Measurements from ENCODE around the gene BTD. TPM values are rescaled to one million over a fixed set of nuclear protein-coding genes. Genes with fewer than 3 reads are reported as not detected.

Gene BTD
- polyA plus RNA-seq, 1 donor (not counting 4 experiments of a cell fraction or from before 2014, with no cell fraction given) = 12.0 TPM

GRCh38 chr3:15664144-15664543 lies 62.6 kb downstream of the BTD start:
- FAIRE-seq (peak; percentile 13), DNase-seq (ENCODE audit: low read depth, low spot score) (no peak)
- H2AFZ ChIP-seq (ENCODE audit: control insufficient read depth, low read length) = no peak overlapping the region
- H4K20me1 ChIP-seq (ENCODE audit: control insufficient read depth, extremely low read depth, insufficient read depth, low read length) = no peaks in the 10 kb centered on the region
- H3K9ac ChIP-seq (ENCODE audit: control insufficient read depth, extremely low read depth, insufficient read depth, low read length) = no peak overlapping the region
- peaks cover 1 to 4% of the 10 kb centered on the region in 2 experiments for H3K36me3 ChIP-seq (ENCODE audit: control insufficient read depth in 2 of 2, extremely low read depth in 1 of 2, insufficient read depth in 2 of 2, low read length in 2 of 2)
- peaks cover 4% of the 10 kb centered on the region for H3K4me1 ChIP-seq (ENCODE audit: control insufficient read depth, extremely low read depth, insufficient read depth, low read length)
- no peaks in the 10 kb centered on the region for H3K9me1 ChIP-seq (ENCODE audit: control insufficient read depth, extremely low read depth, insufficient read depth, low read length)
- no peak overlapping the region for H3K4me2 ChIP-seq (ENCODE audit: control insufficient read depth, extremely low read depth, insufficient read depth, low read depth, low read length)
- H3K27ac ChIP-seq (ENCODE audit: control insufficient read depth, insufficient read depth, low read length) = no peak overlapping the region
- no peak for TF ChIP-seq EZH2 (IDR thresholded peaks at IDR 0.05; ENCODE audit: low read length)
- no peak for TF ChIP-seq CTCF (optimal IDR thresholded peaks at IDR 0.05 in 1 of 3, IDR thresholded peaks at IDR 0.05 in 1 of 3, conservative IDR thresholded peaks at IDR 0.05 in 1 of 3; ENCODE audit: extremely low read depth in 1 of 3, insufficient read depth in 2 of 3, low read length in 3 of 3)
- H3K9me3 ChIP-seq (ENCODE audit: control insufficient read depth, low read depth, low read length) = no peaks in the 10 kb centered on the region
- no peaks in the 10 kb centered on the region for H3K27me3 ChIP-seq (ENCODE audit: control insufficient read depth, extremely low read depth, insufficient read depth, low read length)
- no peak overlapping the region for H3K4me3 ChIP-seq (ENCODE audit: control insufficient read depth in 2 of 3, extremely low read depth in 1 of 3, insufficient read depth in 2 of 3, low read depth in 1 of 3, low read length in 3 of 3)
- H3K79me2 ChIP-seq (ENCODE audit: control insufficient read depth, insufficient read depth, low read length) = no peaks in the 10 kb centered on the region
- dilution Hi-C loops (cut with MboI; ENCODE audit: extremely low pct_ligation_motif_present, low sequenced_read_pairs) = no loop called here

GRCh38 chr3:15665510-15666150 lies 64.1 kb downstream of the BTD start:
- no peak overlapping the region for H2AFZ ChIP-seq (ENCODE audit: control insufficient read depth, low read length)
- H4K20me1 ChIP-seq (ENCODE audit: control insufficient read depth, extremely low read depth, insufficient read depth, low read length) = no peaks in the 10 kb centered on the region
- no peaks in the 10 kb centered on the region for H3K4me1 ChIP-seq (ENCODE audit: control insufficient read depth, extremely low read depth, insufficient read depth, low read length)
- H3K9ac ChIP-seq (ENCODE audit: control insufficient read depth, extremely low read depth, insufficient read depth, low read length) = no peak overlapping the region
- FAIRE-seq = no peak
- no peaks in the 10 kb centered on the region for H3K27me3 ChIP-seq (ENCODE audit: control insufficient read depth, extremely low read depth, insufficient read depth, low read length)
- no peak for DNase-seq (ENCODE audit: low read depth, low spot score)
- TF ChIP-seq EZH2 (IDR thresholded peaks at IDR 0.05; ENCODE audit: low read length) (no peak), CTCF (optimal IDR thresholded peaks at IDR 0.05 in 1 of 3, IDR thresholded peaks at IDR 0.05 in 1 of 3, conservative IDR thresholded peaks at IDR 0.05 in 1 of 3; ENCODE audit: extremely low read depth in 1 of 3, insufficient read depth in 2 of 3, low read length in 3 of 3) (no peak)
- no peak overlapping the region for H3K4me3 ChIP-seq (ENCODE audit: control insufficient read depth in 2 of 3, extremely low read depth in 1 of 3, insufficient read depth in 2 of 3, low read depth in 1 of 3, low read length in 3 of 3)
- no peak overlapping the region for H3K27ac ChIP-seq (ENCODE audit: control insufficient read depth, insufficient read depth, low read length)
- H3K9me3 ChIP-seq (ENCODE audit: control insufficient read depth, low read depth, low read length) = no peaks in the 10 kb centered on the region
- no peaks in the 10 kb centered on the region for H3K79me2 ChIP-seq (ENCODE audit: control insufficient read depth, insufficient read depth, low read length)
- no peaks in the 10 kb centered on the region for H3K9me1 ChIP-seq (ENCODE audit: control insufficient read depth, extremely low read depth, insufficient read depth, low read length)
- dilution Hi-C loops (cut with MboI; ENCODE audit: extremely low pct_ligation_motif_present, low sequenced_read_pairs) = no loop called here
- H3K4me2 ChIP-seq (ENCODE audit: control insufficient read depth, extremely low read depth, insufficient read depth, low read depth, low read length) = no peak overlapping the region
- peaks cover 3 to 12% of the 10 kb centered on the region in 2 experiments for H3K36me3 ChIP-seq (ENCODE audit: control insufficient read depth in 2 of 2, extremely low read depth in 1 of 2, insufficient read depth in 2 of 2, low read length in 2 of 2)
